Measurements from ENCODE around the gene PDLIM5.
A peak's percentile ranks its signal among the peaks of the same experiment; 100 is the strongest.

The PDLIM5 gene

GRCh38 chr4:94678896-94679295 is 227.2 kb downstream of the PDLIM5 start:
- Histone ChIP-seq H3K4me3 (ENCODE audit: insufficient read depth in 1 of 2, low read depth in 1 of 2, low read length in 2 of 2) (no peak overlapping the region), H3K4me2 (ENCODE audit: low read length, poor library complexity, severe bottlenecking) (no peak overlapping the region), H3K14ac (ENCODE audit: low read length in 2 of 2) (no peak overlapping the region), H3K9ac (ENCODE audit: low read length) (no peak overlapping the region), H2AK5ac (ENCODE audit: low read length, severe bottlenecking) (no peak overlapping the region), H3K18ac (ENCODE audit: low read depth in 1 of 2, low read length in 2 of 2) (no peak overlapping the region), H3K23ac (ENCODE audit: low read length in 2 of 2) (no peak overlapping the region), H4K91ac (ENCODE audit: low read length) (no peak overlapping the region), H3K27ac (ENCODE audit: low read length, poor library complexity, severe bottlenecking) (no peak overlapping the region), H4K8ac (ENCODE audit: low read length) (no peak overlapping the region), H2BK15ac (ENCODE audit: low read depth, poor library complexity, severe bottlenecking) (no peak overlapping the region), H2BK120ac (ENCODE audit: low read depth, low read length) (no peak overlapping the region), H2BK5ac (ENCODE audit: low read depth, low read length, poor library complexity, severe bottlenecking) (no peak overlapping the region), H3K9me3 (ENCODE audit: control insufficient read depth, low read length) (no peaks in the 10 kb centered on the region), H3K4me1 (ENCODE audit: control insufficient read depth, insufficient read depth, low read depth, low read length) (no peaks in the 10 kb centered on the region), H2AFZ (ENCODE audit: low read depth, low read length) (no peak overlapping the region), H2BK12ac (ENCODE audit: low read length in 2 of 2) (no peak overlapping the region), H3K27me3 (ENCODE audit: control insufficient read depth in 1 of 2, insufficient read depth in 1 of 2, low read length in 2 of 2) (no peaks in the 10 kb centered on the region), H3K79me1 (replicated peaks; ENCODE audit: low read length, poor library complexity, severe bottlenecking) (no peaks in the 10 kb centered on the region), H3K36me3 (ENCODE audit: control insufficient read depth in 1 of 2, insufficient read depth in 2 of 2, low read depth in 1 of 2, low read length in 2 of 2) (no peaks in the 10 kb centered on the region), H3K4ac (ENCODE audit: low read depth in 1 of 2, low read length in 2 of 2) (no peak overlapping the region)
- DNase-seq: no peak

- Histone ChIP-seq H3K27ac (ENCODE audit: low read length, poor library complexity, severe bottlenecking) (no peak overlapping the region), H4K91ac (ENCODE audit: low read length) (no peak overlapping the region), H4K8ac (ENCODE audit: low read length) (no peak overlapping the region), H2AK5ac (ENCODE audit: low read length, severe bottlenecking) (no peak overlapping the region), H2AFZ (ENCODE audit: low read depth, low read length) (no peak overlapping the region), H3K9ac (ENCODE audit: low read length) (no peak overlapping the region), H3K4me1 (ENCODE audit: control insufficient read depth, insufficient read depth, low read depth, low read length) (no peaks in the 10 kb centered on the region), H3K23ac (ENCODE audit: low read length in 2 of 2) (no peak overlapping the region), H3K27me3 (ENCODE audit: control insufficient read depth in 1 of 2, insufficient read depth in 1 of 2, low read length in 2 of 2) (no peaks in the 10 kb centered on the region), H3K14ac (ENCODE audit: low read length in 2 of 2) (no peak overlapping the region), H3K4me2 (ENCODE audit: low read length, poor library complexity, severe bottlenecking) (no peak overlapping the region), H3K4ac (ENCODE audit: low read depth in 1 of 2, low read length in 2 of 2) (no peak overlapping the region), H3K36me3 (ENCODE audit: control insufficient read depth in 1 of 2, insufficient read depth in 2 of 2, low read depth in 1 of 2, low read length in 2 of 2) (no peaks in the 10 kb centered on the region), H3K9me3 (ENCODE audit: control insufficient read depth, low read length) (no peaks in the 10 kb centered on the region), H2BK12ac (ENCODE audit: low read length in 2 of 2) (no peak overlapping the region), H3K79me1 (replicated peaks; ENCODE audit: low read length, poor library complexity, severe bottlenecking) (no peaks in the 10 kb centered on the region), H2BK120ac (ENCODE audit: low read depth, low read length) (no peak overlapping the region), H2BK5ac (ENCODE audit: low read depth, low read length, poor library complexity, severe bottlenecking) (no peak overlapping the region), H3K4me3 (ENCODE audit: insufficient read depth in 1 of 2, low read depth in 1 of 2, low read length in 2 of 2) (no peak overlapping the region), H3K18ac (ENCODE audit: low read depth in 1 of 2, low read length in 2 of 2) (no peak overlapping the region), H2BK15ac (ENCODE audit: low read depth, poor library complexity, severe bottlenecking) (no peak overlapping the region)
- no peak for DNase-seq
- WGBS: 82% methylated on average over 8 of the region's 10 CpGs
Observed at GRCh38 chr4:94680176-94680862, 228.6 kb downstream of the PDLIM5 start.

DNA sequence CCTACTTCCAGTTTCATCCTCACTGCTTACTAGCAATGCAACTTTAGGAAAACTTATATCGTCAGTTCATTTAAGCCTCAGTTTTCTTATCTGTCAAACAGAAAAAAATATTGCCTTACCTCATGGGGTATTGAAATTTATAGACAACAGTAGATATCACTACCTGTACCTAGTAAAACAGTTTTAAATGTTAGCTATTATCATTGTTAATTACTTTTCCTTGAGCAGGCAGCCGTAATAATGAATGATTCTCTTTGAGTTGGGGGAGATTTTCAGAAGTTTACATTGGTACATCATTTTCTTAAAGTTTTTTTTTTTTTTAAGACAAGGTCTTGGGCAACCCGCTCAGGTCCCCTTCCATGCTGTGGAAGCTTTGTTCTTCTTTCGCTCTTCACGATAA is 234.3 kb downstream of the PDLIM5 start:
- Histone ChIP-seq H3K4me1 (ENCODE audit: control insufficient read depth, insufficient read depth, low read depth, low read length) (no peaks in the 10 kb centered on the region), H3K36me3 (ENCODE audit: control insufficient read depth in 1 of 2, insufficient read depth in 2 of 2, low read depth in 1 of 2, low read length in 2 of 2) (no peaks in the 10 kb centered on the region), H3K79me1 (replicated peaks; ENCODE audit: low read length, poor library complexity, severe bottlenecking) (no peaks in the 10 kb centered on the region), H4K91ac (ENCODE audit: low read length) (no peak overlapping the region), H4K8ac (ENCODE audit: low read length) (no peak overlapping the region), H3K27me3 (ENCODE audit: control insufficient read depth in 1 of 2, insufficient read depth in 1 of 2, low read length in 2 of 2) (no peaks in the 10 kb centered on the region), H3K14ac (ENCODE audit: low read length in 2 of 2) (no peak overlapping the region), H3K4me2 (ENCODE audit: low read length, poor library complexity, severe bottlenecking) (no peak overlapping the region), H3K9me3 (ENCODE audit: control insufficient read depth, low read length) (no peaks in the 10 kb centered on the region), H3K9ac (ENCODE audit: low read length) (no peak overlapping the region), H3K27ac (ENCODE audit: low read length, poor library complexity, severe bottlenecking) (no peak overlapping the region), H3K23ac (ENCODE audit: low read length in 2 of 2) (no peak overlapping the region), H2AK5ac (ENCODE audit: low read length, severe bottlenecking) (no peak overlapping the region), H2BK120ac (ENCODE audit: low read depth, low read length) (peak overlapping the region; percentile 19), H3K4me3 (ENCODE audit: insufficient read depth in 1 of 2, low read depth in 1 of 2, low read length in 2 of 2) (no peak overlapping the region), H2AFZ (ENCODE audit: low read depth, low read length) (no peak overlapping the region), H2BK15ac (ENCODE audit: low read depth, poor library complexity, severe bottlenecking) (no peak overlapping the region), H2BK12ac (ENCODE audit: low read length in 2 of 2) (no peak overlapping the region), H2BK5ac (ENCODE audit: low read depth, low read length, poor library complexity, severe bottlenecking) (no peak overlapping the region), H3K18ac (ENCODE audit: low read depth in 1 of 2, low read length in 2 of 2) (no peak overlapping the region), H3K4ac (ENCODE audit: low read depth in 1 of 2, low read length in 2 of 2) (no peak overlapping the region)
- no peak for DNase-seq
- 97% methylated on average over 3 of the region's 5 CpGs for WGBS

GRCh38 chr4:94689155-94689860 is 237.6 kb downstream of the PDLIM5 start:
- H3K23ac ChIP-seq (ENCODE audit: low read length in 2 of 2): no peak overlapping the region
- H3K27me3 ChIP-seq (ENCODE audit: control insufficient read depth in 1 of 2, insufficient read depth in 1 of 2, low read length in 2 of 2): no peaks in the 10 kb centered on the region
- no peak overlapping the region for H4K91ac ChIP-seq (ENCODE audit: low read length)
- 100% methylated on average over 2 of the region's 4 CpGs for WGBS
- no peak overlapping the region for H3K9ac ChIP-seq (ENCODE audit: low read length)
- no peak overlapping the region for H2BK12ac ChIP-seq (ENCODE audit: low read length in 2 of 2)
- H3K36me3 ChIP-seq (ENCODE audit: control insufficient read depth in 1 of 2, insufficient read depth in 2 of 2, low read depth in 1 of 2, low read length in 2 of 2): no peaks in the 10 kb centered on the region
- H2BK120ac ChIP-seq (ENCODE audit: low read depth, low read length): no peak overlapping the region
- H3K79me1 ChIP-seq (replicated peaks; ENCODE audit: low read length, poor library complexity, severe bottlenecking): no peaks in the 10 kb centered on the region
- H2AFZ ChIP-seq (ENCODE audit: low read depth, low read length): no peak overlapping the region
- no peak for DNase-seq
- H3K18ac ChIP-seq (ENCODE audit: low read depth in 1 of 2, low read length in 2 of 2): no peak overlapping the region
- H3K4me3 ChIP-seq (ENCODE audit: insufficient read depth in 1 of 2, low read depth in 1 of 2, low read length in 2 of 2): no peak overlapping the region
- no peak overlapping the region for H3K4ac ChIP-seq (ENCODE audit: low read depth in 1 of 2, low read length in 2 of 2)
- H3K4me2 ChIP-seq (ENCODE audit: low read length, poor library complexity, severe bottlenecking): no peak overlapping the region
- no peak overlapping the region for H2BK15ac ChIP-seq (ENCODE audit: low read depth, poor library complexity, severe bottlenecking)
- no peak overlapping the region for H3K27ac ChIP-seq (ENCODE audit: low read length, poor library complexity, severe bottlenecking)
- no peak overlapping the region for H4K8ac ChIP-seq (ENCODE audit: low read length)
- no peaks in the 10 kb centered on the region for H3K9me3 ChIP-seq (ENCODE audit: control insufficient read depth, low read length)
- no peak overlapping the region for H3K14ac ChIP-seq (ENCODE audit: low read length in 2 of 2)
- no peak overlapping the region for H2BK5ac ChIP-seq (ENCODE audit: low read depth, low read length, poor library complexity, severe bottlenecking)
- no peak overlapping the region for H2AK5ac ChIP-seq (ENCODE audit: low read length, severe bottlenecking)
- no peaks in the 10 kb centered on the region for H3K4me1 ChIP-seq (ENCODE audit: control insufficient read depth, insufficient read depth, low read depth, low read length)

Measured in mesenchymal stem cell (in vitro differentiated cells and primary cell).